C4-2B (cell line): ENCODE data around the gene EHD1.

ENCODE experiments used
- CTCF ChIP-seq: fragments of 450-650 bp; conservative IDR thresholded peaks from 2 replicates; pipeline ENCODE4 v1.5.1; 2017; ENCODE audit warnings: mild to moderate bottlenecking
- ZFX ChIP-seq: fragments of 450-650 bp; IDR thresholded peaks from 2 replicates; pipeline ENCODE4 v1.6.1; 2017

- TF ChIP-seq CTCF: no peak
- TF ChIP-seq ZFX: no peak
Measured at GRCh38 chr11:64857485-64857884, 20.9 kb downstream of the EHD1 start.
